Small intestine (tissue), 7 donors: Measurements from ENCODE around the gene PTPRU. TPM values are rescaled to one million over a fixed set of nuclear protein-coding genes. Genes with fewer than 3 reads are reported as not detected.

Experiments used
- DNase-seq, 2 donors: peaks; one replicate each; pipeline versions ENCODE4 v3.0.0 to v3.0.0-alpha.2; 2013
- FAIRE-seq: peaks from 2 replicates; lab custom pipeline; 2012; peaks lifted over from hg19 to GRCh38; lab: Jason Lieb, UNC
- H3K27ac ChIP-seq, 3 donors: one replicate each; pipeline ENCODE4 v1.5.1; 2013; ENCODE audit warnings: low read length in 2 of 3, mild to moderate bottlenecking in 2 of 3, control low read depth in 1 of 3, inconsistent platforms in 1 of 3, low read depth in 1 of 3, moderate library complexity in 1 of 3
- H3K27me3 ChIP-seq, 3 donors: one replicate each; pipeline ENCODE4 v1.6.1; 2013; ENCODE audit warnings: low read length in 3 of 3, inconsistent platforms in 1 of 3; ENCODE audit not compliant: control insufficient read depth in 3 of 3, insufficient read depth in 3 of 3
- H3K36me3 ChIP-seq, 3 donors: one replicate each; pipeline ENCODE4 v1.6.1; 2013; ENCODE audit warnings: low read length in 3 of 3, inconsistent platforms in 1 of 3, low read depth in 1 of 3, mild to moderate bottlenecking in 1 of 3, moderate library complexity in 1 of 3; ENCODE audit not compliant: control insufficient read depth in 3 of 3, insufficient read depth in 2 of 3
- H3K4me1 ChIP-seq, 3 donors: one replicate each; pipeline ENCODE4 v1.6.1; 2013; ENCODE audit warnings: low read length in 2 of 3, inconsistent platforms in 1 of 3, low read depth in 1 of 3, mild to moderate bottlenecking in 1 of 3, moderate library complexity in 1 of 3; ENCODE audit not compliant: control insufficient read depth in 3 of 3, insufficient read depth in 2 of 3
- H3K4me3 ChIP-seq, 3 donors: one replicate each; pipeline ENCODE4 v1.5.1; 2013; ENCODE audit warnings: low read length in 3 of 3, control low read depth in 1 of 3, inconsistent platforms in 1 of 3, low read depth in 1 of 3, mild to moderate bottlenecking in 1 of 3, moderate library complexity in 1 of 3
- H3K9me3 ChIP-seq, 2 donors: one replicate each; pipeline ENCODE4 v1.6.1; 2013; ENCODE audit warnings: low read depth in 1 of 2, low read length in 1 of 2; ENCODE audit not compliant: control insufficient read depth in 2 of 2, insufficient read depth in 1 of 2
- WGBS, 3 donors: extraction: QIAGEN DNeasy Blood & Tissue Kit; methylation state at CpG; one replicate each; pipeline ENCODE4 v1.1.7; 2013; 5-methylcytosine and 5-hydroxymethylcytosine counted together
- polyA plus RNA-seq, 4 donors: library from polyadenylated mRNA; stranded (reverse) in 3 of 4; unstranded in 1 of 4; fragments of 200-250 nt in 3 of 4; fragments of 120-200 nt in 1 of 4; gene quantifications; one replicate each; pipeline versions ENCODE4 v1.2.1 to v1.2.3, GENCODE V29; 2013
- donor health status: healthy with polysubstance abuse.
- donor health status: control.
- donor health status: control.
- donor health status: Bipolar disorder and iron deficiency.
- donor health status: healthy.

PTPRU gene
- polyA plus RNA-seq, 4 donors = 0.27 to 44.5 (median 4.3) TPM; not detected in 1

DNA sequence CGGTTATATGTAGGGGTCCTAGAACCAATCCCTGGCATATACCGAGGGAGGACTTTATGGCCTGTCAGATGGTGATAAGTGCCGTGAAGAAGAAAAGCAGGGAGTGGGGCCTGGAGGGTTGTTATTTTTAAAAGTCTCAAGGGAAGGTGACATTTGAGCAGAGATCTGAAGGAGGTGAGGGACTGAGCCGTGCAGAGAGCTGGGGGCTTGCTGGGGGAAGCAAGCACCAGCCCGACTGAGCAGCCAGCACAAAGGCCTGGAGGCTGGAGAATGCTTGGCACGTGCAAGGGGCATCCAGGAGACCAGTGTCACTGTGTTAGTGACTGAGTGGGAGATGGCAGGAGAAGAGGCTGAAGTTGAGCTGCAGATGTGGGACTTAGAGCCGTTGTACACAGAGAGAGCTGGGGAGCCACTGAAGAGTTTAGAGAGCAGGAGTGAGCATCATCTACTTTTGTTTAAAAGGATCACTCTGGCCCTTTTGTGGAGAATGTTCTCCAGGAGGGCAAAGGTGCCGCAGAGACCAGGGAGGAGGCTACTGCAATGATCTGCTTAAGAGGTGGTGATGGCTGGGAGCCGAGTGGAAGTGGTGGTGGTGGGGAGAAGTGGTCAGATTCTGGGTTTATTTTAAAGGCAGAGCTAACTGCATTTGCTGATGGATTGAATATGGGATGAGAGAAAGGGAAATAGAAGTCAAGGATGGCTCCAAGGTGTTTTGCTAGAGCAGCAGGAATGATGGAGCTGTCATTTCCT, 31.2 kb downstream of the PTPRU start:
- H3K4me3 ChIP-seq = no peak overlapping the region
- H3K27ac ChIP-seq = no peak overlapping the region
- DNase-seq = no peak
- no peaks in the 10 kb centered on the region for H3K4me1 ChIP-seq
- H3K27me3 ChIP-seq = peaks cover 0 to 4% (median 0%) of the 10 kb centered on the region in 3 donors
- no peaks in the 10 kb centered on the region for H3K9me3 ChIP-seq
- 70 to 77% (median 73%) methylated on average over 9 of the region's 9 CpGs for WGBS, 3 donors
- H3K36me3 ChIP-seq = no peaks in the 10 kb centered on the region
- no peak for FAIRE-seq

DNA sequence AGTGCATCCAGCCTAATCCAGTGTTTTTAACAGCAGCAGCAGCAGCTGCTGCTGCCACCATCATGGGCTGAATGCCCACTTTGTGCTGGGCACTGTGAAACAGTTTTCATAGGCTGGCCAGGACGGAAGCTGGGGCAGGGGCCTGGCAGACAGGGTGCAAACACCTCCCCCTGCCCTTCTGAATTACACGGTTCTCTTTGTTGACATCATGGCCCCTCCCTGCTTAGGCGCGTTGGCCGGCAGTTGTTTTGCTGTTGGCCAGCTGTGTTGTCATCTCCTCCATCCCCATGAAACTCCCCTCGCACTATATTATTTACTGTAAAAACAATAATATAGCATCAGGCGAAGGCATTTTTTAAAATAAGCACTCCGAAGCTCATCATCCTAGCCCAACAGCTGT, 33.1 kb downstream of the PTPRU start:
- H3K36me3 ChIP-seq = no peaks in the 10 kb centered on the region
- H3K4me3 ChIP-seq = no peak overlapping the region
- 58 to 66% (median 61%) methylated on average over 8 of the region's 8 CpGs for WGBS, 3 donors
- no peak overlapping the region for H3K27ac ChIP-seq
- peaks cover 0 to 4% (median 0%) of the 10 kb centered on the region in 3 donors for H3K27me3 ChIP-seq
- no peak for DNase-seq
- no peak for FAIRE-seq
- no peaks in the 10 kb centered on the region for H3K9me3 ChIP-seq
- H3K4me1 ChIP-seq = no peaks in the 10 kb centered on the region

GRCh38 chr1:29270929-29271521, 34.7 kb downstream of the PTPRU start:
- WGBS, 3 donors = 12 to 35% (median 32%) methylated on average over 3 of the region's 3 CpGs
- no peak for FAIRE-seq
- H3K27ac ChIP-seq = no peak overlapping the region

DNA sequence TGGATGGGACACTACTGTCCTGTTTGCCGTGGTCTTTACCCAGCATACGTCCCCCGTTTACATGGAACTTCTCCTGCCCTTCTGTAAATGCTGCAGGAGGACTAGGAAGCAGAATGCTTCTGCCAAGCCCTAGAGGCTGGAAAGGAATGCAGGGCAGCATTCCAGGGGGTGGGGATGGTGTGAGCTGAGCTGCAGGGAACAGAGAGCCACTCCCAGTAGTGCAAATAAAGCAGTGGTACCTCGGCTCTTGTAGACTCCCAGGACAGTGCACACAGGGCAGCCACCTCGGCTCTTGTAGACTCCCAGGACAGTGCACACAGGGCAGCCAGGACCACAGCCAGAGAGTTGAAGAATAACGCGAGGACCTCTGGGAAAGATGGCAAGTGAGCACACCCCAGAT, 35.4 kb downstream of the PTPRU start:
- peaks cover 0 to 4% (median 0%) of the 10 kb centered on the region in 3 donors for H3K27me3 ChIP-seq
- no peak overlapping the region for H3K4me3 ChIP-seq
- H3K9me3 ChIP-seq = no peaks in the 10 kb centered on the region
- 3 to 25% (median 16%) methylated on average over 7 of the region's 7 CpGs for WGBS, 3 donors
- H3K36me3 ChIP-seq = no peaks in the 10 kb centered on the region
- DNase-seq = peak; percentile 68 to 75
- no peak for FAIRE-seq
- H3K27ac ChIP-seq = no peak overlapping the region
- H3K4me1 ChIP-seq = no peaks in the 10 kb centered on the region

More at GRCh38 chr1:29270929-29271521, 34.7 kb downstream of the PTPRU start:
- DNase-seq = no peak
- H3K9me3 ChIP-seq = no peaks in the 10 kb centered on the region
- H3K4me3 ChIP-seq = no peak overlapping the region
- H3K4me1 ChIP-seq = no peaks in the 10 kb centered on the region
- H3K36me3 ChIP-seq = no peaks in the 10 kb centered on the region
- peaks cover 0 to 4% (median 0%) of the 10 kb centered on the region in 3 donors for H3K27me3 ChIP-seq

GRCh38 chr1:29272147-29272907, 36.0 kb downstream of the PTPRU start:
- Histone ChIP-seq H3K27ac (no peak overlapping the region), H3K9me3 (no peaks in the 10 kb centered on the region), H3K27me3 (peaks cover 0 to 4% (median 0%) of the 10 kb centered on the region in 3 donors), H3K36me3 (no peaks in the 10 kb centered on the region), H3K4me3 (no peak overlapping the region), H3K4me1 (no peaks in the 10 kb centered on the region)
- no peak for FAIRE-seq
- DNase-seq = no peak
- 73 to 84% (median 79%) methylated on average over 6 of the region's 6 CpGs for WGBS, 3 donors

DNA sequence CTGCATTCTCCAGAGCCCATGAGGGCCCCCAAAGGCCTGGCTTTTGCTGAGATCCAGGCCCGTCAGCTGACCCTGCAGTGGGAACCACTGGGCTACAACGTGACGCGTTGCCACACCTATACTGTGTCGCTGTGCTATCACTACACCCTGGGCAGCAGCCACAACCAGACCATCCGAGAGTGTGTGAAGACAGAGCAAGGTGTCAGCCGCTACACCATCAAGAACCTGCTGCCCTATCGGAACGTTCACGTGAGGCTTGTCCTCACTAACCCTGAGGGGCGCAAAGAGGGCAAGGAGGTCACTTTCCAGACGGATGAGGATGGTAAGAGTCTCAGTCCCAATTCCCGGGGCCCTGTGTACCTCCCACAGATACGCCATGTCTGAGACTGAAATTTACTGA, 39.1 kb downstream of the PTPRU start:
- WGBS, 3 donors = 85 to 92% (median 89%) methylated on average over 14 of the region's 14 CpGs
- DNase-seq (no peak), FAIRE-seq (no peak)
- Histone ChIP-seq H3K36me3 (no peaks in the 10 kb centered on the region), H3K4me3 (no peak overlapping the region), H3K27ac (no peak overlapping the region), H3K9me3 (no peaks in the 10 kb centered on the region), H3K27me3 (peaks cover 0 to 2% (median 0%) of the 10 kb centered on the region in 3 donors), H3K4me1 (no peaks in the 10 kb centered on the region)

GRCh38 chr1:29278124-29278523, 41.8 kb downstream of the PTPRU start:
- Histone ChIP-seq H3K9me3 (no peaks in the 10 kb centered on the region), H3K36me3 (peaks cover 0 to 3% (median 0%) of the 10 kb centered on the region in 3 donors)
- 43 to 67% (median 64%) methylated on average over 3 of the region's 3 CpGs for WGBS, 3 donors

GRCh38 chr1:29279406-29279805, 43.1 kb downstream of the PTPRU start:
- Histone ChIP-seq H3K4me3 (no peak overlapping the region), H3K36me3 (peaks cover 0 to 3% (median 0%) of the 10 kb centered on the region in 3 donors), H3K27me3 (no peaks in the 10 kb centered on the region), H3K27ac (no peak overlapping the region), H3K4me1 (no peaks in the 10 kb centered on the region), H3K9me3 (no peaks in the 10 kb centered on the region)
- WGBS, 3 donors = 91 to 95% (median 93%) methylated on average over 13 of the region's 13 CpGs
- DNase-seq (no peak), FAIRE-seq (no peak)

More at GRCh38 chr1:29278124-29278523, 41.8 kb downstream of the PTPRU start:
- no peak overlapping the region for H3K27ac ChIP-seq
- H3K4me3 ChIP-seq = no peak overlapping the region
- FAIRE-seq = no peak
- no peaks in the 10 kb centered on the region for H3K4me1 ChIP-seq
- no peaks in the 10 kb centered on the region for H3K27me3 ChIP-seq
- no peak for DNase-seq
